Activated CD4-positive, alpha-beta memory T cell treated with anti-CD3 and anti-CD28 coated beads for 36 hours (primary cell): ENCODE measurements around the gene ISM1. TPM values are rescaled to one million over a fixed set of nuclear protein-coding genes. Genes with fewer than 3 reads are reported as not detected.

ENCODE experiments used
- CTCF ChIA-PET: fragments of 350-600 bp; sonication (Branson Sonifier 250); formaldehyde crosslinking; loops from one replicate; lab custom pipeline; 2021; ENCODE audit warnings: antibody characterized with exemption, inconsistent platforms; lab: Charles Lee
- POLR2A ChIA-PET: fragments of 350-600 bp; sonication (Branson Sonifier 250); formaldehyde crosslinking; loops from one replicate; lab custom pipeline; 2021; ENCODE audit warnings: antibody characterized with exemption; lab: Charles Lee
- DNase-seq: peaks from one replicate; pipeline ENCODE4 v3.0.0-alpha.2; 2020
- H3K27ac Mint-ChIP-seq: one replicate; pipeline ENCODE4 v1.8.0; 2021; ENCODE audit warnings: mixed read lengths
- H3K27me3 Mint-ChIP-seq: one replicate; pipeline ENCODE4 v1.8.0; 2021; ENCODE audit warnings: mixed read lengths
- H3K36me3 Mint-ChIP-seq: one replicate; pipeline ENCODE4 v1.8.0; 2021; ENCODE audit warnings: mixed read lengths
- H3K4me1 Mint-ChIP-seq: one replicate; pipeline ENCODE4 v1.8.0; 2021; ENCODE audit warnings: low read depth, mixed read lengths
- H3K4me3 Mint-ChIP-seq: one replicate; pipeline ENCODE4 v1.8.0; 2021; ENCODE audit warnings: mild to moderate bottlenecking, mixed read lengths
- H3K9me3 Mint-ChIP-seq: one replicate; pipeline ENCODE4 v1.8.0; 2021; ENCODE audit warnings: mixed read lengths
- intact Hi-C: fragments of 100-400 bp; cut with micrococcal nuclease; formaldehyde crosslinking; loops from one replicate; pipeline ENCODE4 v1.15.1; 2023
- total RNA-seq, 2 experiments: library from RNA; stranded (reverse); gene quantifications; one replicate each; pipeline ENCODE4 v1.2.3, GENCODE V29; 2021

The ISM1 gene
- total RNA-seq, 2 experiments from 2014 or later, result 0.34 to 0.36 TPM

DNA sequence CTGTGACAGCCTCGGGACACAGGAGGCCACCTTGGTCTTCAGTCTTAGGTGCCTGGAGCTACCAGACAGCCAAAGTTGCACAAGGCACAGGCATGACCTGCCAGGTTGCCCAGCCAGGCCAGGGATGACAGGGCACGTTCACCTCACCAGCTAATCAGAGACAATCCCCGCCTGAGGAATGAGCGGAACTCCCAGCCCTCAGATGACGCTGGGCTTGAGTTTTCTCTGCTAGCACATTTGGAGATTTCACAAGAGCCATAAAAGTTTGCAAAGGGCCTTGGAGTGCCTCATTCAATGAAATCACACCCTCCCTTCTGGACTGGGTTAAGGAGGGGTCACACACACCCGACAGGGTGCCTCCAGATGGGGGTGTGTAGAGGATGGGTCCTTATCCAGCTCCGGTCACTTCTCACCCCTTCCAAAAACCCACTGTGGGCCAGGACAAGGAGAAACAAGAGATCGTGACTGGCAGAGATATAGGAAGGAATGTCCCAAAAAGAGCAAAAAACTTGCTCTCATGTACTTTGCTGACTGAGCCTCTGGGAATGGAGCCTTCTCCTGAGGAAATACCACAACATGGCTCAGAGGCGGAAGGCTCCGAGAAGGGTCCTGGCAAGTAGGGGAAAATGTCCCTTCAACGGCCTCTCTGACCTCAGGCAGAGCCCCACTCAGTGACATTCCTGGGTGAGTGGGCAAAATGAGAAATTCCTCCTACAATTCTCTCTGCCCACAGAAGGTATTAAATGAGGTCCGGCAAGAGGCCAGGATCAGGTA lies 121.6 kb downstream of the ISM1 start:
- CTCF ChIA-PET, result no interaction called here
- Mint-ChIP-seq H3K4me3 (no peak overlapping the region), H3K4me1 (no peaks in the 10 kb centered on the region), H3K36me3 (no peaks in the 10 kb centered on the region), H3K27ac (no peak overlapping the region), H3K27me3 (peaks cover 3% of the 10 kb centered on the region), H3K9me3 (no peaks in the 10 kb centered on the region)
- intact Hi-C loops, result no loop called here
- POLR2A ChIA-PET, result no interaction called here
- DNase-seq, result no peak

DNA sequence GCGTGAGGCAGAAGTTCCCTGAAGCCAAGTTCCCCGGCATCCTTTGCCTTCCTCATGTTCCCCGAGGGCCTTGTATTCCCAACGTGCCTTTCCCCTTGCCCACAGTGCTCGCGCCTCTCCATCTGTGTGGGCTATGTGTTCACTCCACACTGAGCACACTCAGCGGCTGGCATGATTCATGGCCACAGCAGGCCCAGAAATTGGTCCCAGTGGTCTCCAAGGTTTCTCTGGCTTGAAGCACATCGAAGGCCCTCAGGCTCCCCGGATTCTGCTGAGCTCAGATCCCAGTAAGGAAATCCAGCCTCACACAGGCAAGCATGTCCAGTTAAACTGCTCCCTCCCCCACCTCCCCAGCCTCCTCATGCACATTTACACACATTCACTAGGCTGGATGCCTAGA lies 123.6 kb downstream of the ISM1 start:
- Mint-ChIP-seq H3K36me3 (no peaks in the 10 kb centered on the region), H3K27me3 (peaks cover 3% of the 10 kb centered on the region), H3K9me3 (no peaks in the 10 kb centered on the region), H3K4me1 (no peaks in the 10 kb centered on the region), H3K27ac (no peak overlapping the region), H3K4me3 (no peak overlapping the region)
- CTCF ChIA-PET, result no interaction called here
- no peak for DNase-seq
- POLR2A ChIA-PET, result no interaction called here
- intact Hi-C loops, result no loop called here

GRCh38 chr20:13348311-13349234 lies 127.5 kb downstream of the ISM1 start:
- intact Hi-C loops, result no loop called here
- no peaks in the 10 kb centered on the region for H3K4me1 Mint-ChIP-seq
- CTCF ChIA-PET, result no interaction called here
- H3K36me3 Mint-ChIP-seq, result no peaks in the 10 kb centered on the region
- H3K27ac Mint-ChIP-seq, result no peak overlapping the region
- no peak overlapping the region for H3K4me3 Mint-ChIP-seq
- no peaks in the 10 kb centered on the region for H3K9me3 Mint-ChIP-seq
- POLR2A ChIA-PET, result no interaction called here
- DNase-seq, result no peak
- peaks cover 3% of the 10 kb centered on the region for H3K27me3 Mint-ChIP-seq

- Mint-ChIP-seq H3K27me3 (peaks cover 3% of the 10 kb centered on the region), H3K27ac (no peak overlapping the region), H3K4me3 (no peak overlapping the region), H3K9me3 (no peaks in the 10 kb centered on the region), H3K36me3 (no peaks in the 10 kb centered on the region), H3K4me1 (no peaks in the 10 kb centered on the region)
- no peak for DNase-seq
- CTCF ChIA-PET, result no interaction called here
- intact Hi-C loops, result no loop called here
- POLR2A ChIA-PET, result no interaction called here
Measured at GRCh38 chr20:13349235-13349604, 128.1 kb downstream of the ISM1 start.

Other genes starting within 250 kb of the ISM1 start
- gene SPTLC3, start 212.3 kb upstream of the ISM1 start, total RNA-seq, result under 1 TPM; 0.02 to 0.26 TPM